BE2C (cell line): ENCODE data around the gene TWNK.

Experiments used
- DNase-seq: peaks from one replicate; pipeline ENCODE4 v3.0.0-alpha.2; 2020
- H3K27me3 ChIP-seq: fragments of 250-450 bp; sonication (Bioruptor Pico); 2 replicates; pipeline ENCODE4 v1.5.1; 2020; ENCODE audit warnings: mild to moderate bottlenecking
- H3K36me3 ChIP-seq: fragments of 250-450 bp; sonication (Bioruptor Pico); 2 replicates; pipeline ENCODE4 v1.5.1; 2020; ENCODE audit warnings: mild to moderate bottlenecking
- H3K4me1 ChIP-seq: fragments of 250-450 bp; sonication (Bioruptor Pico); 2 replicates; pipeline ENCODE4 v1.5.1; 2020
- H3K4me3 ChIP-seq: 2 replicates; pipeline ENCODE4 v1.5.1; 2011; ENCODE audit warnings: low read depth, low read length
- H3K9me3 ChIP-seq: fragments of 250-450 bp; sonication (Bioruptor Pico); 2 replicates; pipeline ENCODE4 v1.5.1; 2020
- CTCF ChIP-seq: IDR thresholded peaks from 2 replicates; pipeline ENCODE4 v1.5.1; 2012; ENCODE audit warnings: mild to moderate bottlenecking, low read depth, low read length

Gene TWNK

DNA sequence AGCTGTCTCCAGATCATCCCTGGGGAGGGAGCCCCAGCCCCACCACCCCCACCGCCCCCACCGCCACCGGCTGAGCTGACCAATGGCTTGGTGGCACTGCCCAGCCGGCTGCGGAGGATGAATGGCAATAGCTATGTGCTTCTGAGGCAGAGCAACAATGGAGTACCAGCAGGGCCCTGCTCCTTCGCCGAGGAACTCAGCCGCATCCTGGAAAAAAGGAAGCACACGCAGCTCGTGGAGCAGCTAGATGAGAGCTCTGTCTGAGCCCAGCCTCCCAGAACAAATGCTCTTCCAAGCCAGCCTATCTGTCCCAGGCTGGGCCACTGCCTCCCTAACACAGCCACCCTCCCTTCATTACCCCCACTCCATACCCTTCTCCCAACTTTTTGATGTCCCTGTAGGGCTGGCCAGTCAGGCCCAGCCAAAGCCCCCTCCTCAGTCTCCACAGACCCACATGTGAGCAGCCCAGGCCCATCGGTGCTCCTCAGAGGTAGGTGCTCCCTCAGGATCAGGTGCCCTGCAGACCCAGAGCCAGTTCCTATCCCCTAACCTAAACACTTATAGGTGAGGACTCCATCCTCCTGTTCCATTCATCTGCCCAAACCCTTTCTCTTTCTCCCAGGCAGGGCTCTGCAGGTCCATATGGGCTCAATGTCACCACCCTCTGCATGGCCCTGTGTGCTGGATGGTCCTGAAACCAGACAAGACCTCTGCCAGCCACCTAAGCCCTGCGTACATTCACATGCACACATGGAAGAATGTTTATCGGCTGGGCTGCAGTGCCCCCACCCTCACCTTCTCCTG, 3.3 kb upstream of the TWNK start:
- DNase-seq, result no peak
- no peaks in the 10 kb centered on the region for H3K9me3 ChIP-seq
- H3K4me3 ChIP-seq, result no peak overlapping the region
- peaks cover 16% of the 10 kb centered on the region for H3K36me3 ChIP-seq
- H3K27me3 ChIP-seq, result no peaks in the 10 kb centered on the region
- TF ChIP-seq CTCF, result no peak
- H3K4me1 ChIP-seq, result 0 out of 2 replicates have a peak, but pooled peaks cover 3% of the 10 kb centered on the region

DNA sequence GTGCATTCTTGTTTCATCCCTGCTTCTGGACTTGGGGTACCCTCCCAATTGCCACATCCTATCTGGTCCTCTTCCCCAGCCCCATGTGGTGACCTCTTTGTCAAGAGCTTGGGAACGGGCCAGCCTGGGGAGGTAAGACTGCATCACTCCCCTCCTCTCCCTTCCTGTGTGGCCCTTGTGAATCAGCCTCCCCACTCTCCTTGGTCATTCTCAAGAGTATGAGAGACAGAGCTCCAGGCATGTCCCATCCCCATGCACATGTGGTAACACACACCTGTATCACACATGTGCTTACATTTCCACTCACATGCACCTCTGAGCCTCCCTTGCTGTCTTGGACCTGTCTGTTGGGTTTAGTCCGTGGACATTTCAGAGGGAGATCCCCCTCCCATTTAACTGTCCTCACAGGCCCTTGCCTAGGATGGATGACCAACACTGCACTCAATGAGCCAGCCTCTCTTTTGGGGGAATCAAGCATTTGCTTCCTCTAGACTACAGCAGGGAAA, 2.6 kb upstream of the TWNK start:
- Histone ChIP-seq H3K4me3 (no peak overlapping the region), H3K36me3 (peaks cover 22% of the 10 kb centered on the region), H3K27me3 (no peaks in the 10 kb centered on the region), H3K4me1 (0 out of 2 replicates have a peak, but pooled peaks cover 3% of the 10 kb centered on the region), H3K9me3 (no peaks in the 10 kb centered on the region)
- no peak for TF ChIP-seq CTCF
- DNase-seq, result no peak

- H3K4me3 ChIP-seq, result no peak overlapping the region
- peaks cover 28% of the 10 kb centered on the region for H3K36me3 ChIP-seq
- 0 out of 2 replicates have a peak, but pooled peaks cover 3% of the 10 kb centered on the region for H3K4me1 ChIP-seq
- DNase-seq, result no peak
- TF ChIP-seq CTCF, result no peak
- H3K9me3 ChIP-seq, result no peaks in the 10 kb centered on the region
- H3K27me3 ChIP-seq, result no peaks in the 10 kb centered on the region
Measured at GRCh38 chr10:100985336-100985735, 2.0 kb upstream of the TWNK start.

DNA sequence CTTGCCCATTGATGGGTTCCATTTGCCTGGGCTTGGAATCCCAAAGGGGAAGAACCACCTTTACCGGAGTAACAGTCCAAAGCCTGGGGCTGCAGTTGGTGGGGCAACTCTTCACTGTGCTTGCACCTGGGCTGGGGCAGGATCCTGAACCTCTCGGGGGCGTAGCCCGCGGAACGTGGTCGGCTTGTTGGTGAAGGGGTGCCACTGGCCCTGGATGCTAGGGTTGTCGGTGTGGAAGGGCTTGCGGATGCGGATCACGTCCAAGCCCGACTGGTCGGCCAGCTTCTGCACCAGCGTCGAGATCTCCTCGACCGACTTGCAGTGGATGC, 756 bp upstream of the TWNK start:
- Histone ChIP-seq H3K27me3 (no peaks in the 10 kb centered on the region), H3K4me1 (0 out of 2 replicates have a peak, but pooled peaks cover 3% of the 10 kb centered on the region), H3K9me3 (no peaks in the 10 kb centered on the region), H3K36me3 (peaks cover 38% of the 10 kb centered on the region), H3K4me3 (peak overlapping the region; percentile 86)
- TF ChIP-seq CTCF, result no peak
- DNase-seq, result no peak

- TF ChIP-seq CTCF, result no peak
Measured at GRCh38 chr10:100987685-100988049, 324 bp downstream of the TWNK start.

GRCh38 chr10:100988166-100988565, 823 bp downstream of the TWNK start:
- Histone ChIP-seq H3K27me3 (no peaks in the 10 kb centered on the region), H3K36me3 (peaks cover 42% of the 10 kb centered on the region), H3K4me3 (peak overlapping the region; percentile 86), H3K4me1 (0 out of 2 replicates have a peak, but pooled peaks cover 3% of the 10 kb centered on the region), H3K9me3 (no peaks in the 10 kb centered on the region)
- no peak for DNase-seq
- TF ChIP-seq CTCF, result no peak

More at GRCh38 chr10:100987685-100988049, 324 bp downstream of the TWNK start:
- peaks cover 38% of the 10 kb centered on the region for H3K36me3 ChIP-seq
- H3K9me3 ChIP-seq, result no peaks in the 10 kb centered on the region
- no peaks in the 10 kb centered on the region for H3K27me3 ChIP-seq
- H3K4me1 ChIP-seq, result 0 out of 2 replicates have a peak, but pooled peaks cover 3% of the 10 kb centered on the region
- H3K4me3 ChIP-seq, result peak overlapping the region; percentile 86
- DNase-seq, result no peak
